ENCODE results near the gene GRIK4.

GRCh38 chr11:120996973-120997372, 485.4 kb downstream of the GRIK4 start:
- TF ChIP-seq FOXP4 (CRISPR knock-in tag; IDR thresholded peaks at IDR 0.05) (no peak), MAX (CRISPR knock-in tag; IDR thresholded peaks at IDR 0.05) (no peak), CREB1 (CRISPR knock-in tag; IDR thresholded peaks at IDR 0.05) (no peak), FOXJ3 (CRISPR knock-in tag; IDR thresholded peaks at IDR 0.05; ENCODE audit: borderline replicate concordance) (no peak), CTCF (IDR thresholded peaks at IDR 0.05) (no peak), ZBTB21 (CRISPR knock-in tag; IDR thresholded peaks at IDR 0.05; ENCODE audit: borderline replicate concordance) (no peak), PREB (CRISPR knock-in tag; IDR thresholded peaks at IDR 0.05; ENCODE audit: borderline replicate concordance) (no peak), ARID4B (CRISPR knock-in tag; IDR thresholded peaks at IDR 0.05; ENCODE audit: borderline replicate concordance) (no peak), EMX1 (CRISPR knock-in tag; IDR thresholded peaks at IDR 0.05) (no peak), MLX (CRISPR knock-in tag; IDR thresholded peaks at IDR 0.05) (no peak)
- TF ChIP-seq, protein P1, sequence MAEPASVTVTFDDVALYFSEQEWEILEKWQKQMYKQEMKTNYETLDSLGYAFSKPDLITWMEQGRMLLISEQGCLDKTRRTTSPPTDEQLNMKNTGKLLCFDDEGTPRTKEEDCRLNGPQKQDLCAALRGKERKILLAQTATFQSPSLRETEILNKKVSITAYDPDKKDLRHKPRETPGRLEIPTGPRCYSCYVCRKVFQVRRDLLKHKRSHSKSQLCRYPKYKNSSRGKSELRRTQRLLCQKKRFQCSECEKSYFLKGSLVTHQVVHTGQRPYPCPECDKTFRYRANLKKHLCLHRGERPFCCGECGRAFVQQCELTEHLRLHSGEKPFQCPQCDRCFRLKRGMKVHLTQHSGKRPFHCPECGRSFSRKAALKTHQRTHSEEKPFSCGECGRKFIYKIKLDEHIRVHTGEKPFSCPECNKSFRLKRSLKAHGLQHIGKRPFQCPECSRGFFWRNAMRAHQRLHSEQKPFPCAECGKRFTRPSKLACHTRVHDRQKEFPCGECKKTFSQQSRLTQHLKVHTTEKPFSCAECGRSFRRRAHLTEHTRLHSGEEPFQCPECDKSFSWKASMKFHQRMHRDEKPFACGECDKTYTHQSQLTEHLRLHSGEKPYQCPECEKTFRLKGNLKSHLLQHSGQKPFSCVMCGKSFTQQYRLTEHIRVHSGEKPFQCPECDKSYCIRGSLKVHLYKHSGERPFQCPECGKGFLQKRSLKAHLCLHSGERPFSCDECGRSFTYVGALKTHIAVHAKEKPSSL (CRISPR knock-in tag; conservative IDR thresholded peaks at IDR 0.05): no peak
- TF ChIP-seq, protein P2, sequence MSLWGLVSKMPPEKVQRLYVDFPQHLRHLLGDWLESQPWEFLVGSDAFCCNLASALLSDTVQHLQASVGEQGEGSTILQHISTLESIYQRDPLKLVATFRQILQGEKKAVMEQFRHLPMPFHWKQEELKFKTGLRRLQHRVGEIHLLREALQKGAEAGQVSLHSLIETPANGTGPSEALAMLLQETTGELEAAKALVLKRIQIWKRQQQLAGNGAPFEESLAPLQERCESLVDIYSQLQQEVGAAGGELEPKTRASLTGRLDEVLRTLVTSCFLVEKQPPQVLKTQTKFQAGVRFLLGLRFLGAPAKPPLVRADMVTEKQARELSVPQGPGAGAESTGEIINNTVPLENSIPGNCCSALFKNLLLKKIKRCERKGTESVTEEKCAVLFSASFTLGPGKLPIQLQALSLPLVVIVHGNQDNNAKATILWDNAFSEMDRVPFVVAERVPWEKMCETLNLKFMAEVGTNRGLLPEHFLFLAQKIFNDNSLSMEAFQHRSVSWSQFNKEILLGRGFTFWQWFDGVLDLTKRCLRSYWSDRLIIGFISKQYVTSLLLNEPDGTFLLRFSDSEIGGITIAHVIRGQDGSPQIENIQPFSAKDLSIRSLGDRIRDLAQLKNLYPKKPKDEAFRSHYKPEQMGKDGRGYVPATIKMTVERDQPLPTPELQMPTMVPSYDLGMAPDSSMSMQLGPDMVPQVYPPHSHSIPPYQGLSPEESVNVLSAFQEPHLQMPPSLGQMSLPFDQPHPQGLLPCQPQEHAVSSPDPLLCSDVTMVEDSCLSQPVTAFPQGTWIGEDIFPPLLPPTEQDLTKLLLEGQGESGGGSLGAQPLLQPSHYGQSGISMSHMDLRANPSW (CRISPR knock-in tag; conservative IDR thresholded peaks at IDR 0.05; ENCODE audit: low read depth): no peak

Measured in WTC11 (cell line).